SK-N-MC (cell line): ENCODE measurements around the gene RPS6KB1.
"Not testable (repeated sequence)": the region's sequence is repeated elsewhere in the genome, so short reads cannot be mapped to it uniquely, and the experiment has no call there.

Experiments
- EZH2 ChIP-seq: fragments of 200-600 bp; sonication (generic); IDR thresholded peaks from one replicate; pipeline ENCODE4 v1.6.1; 2017; ENCODE audit warnings: antibody characterized with exemption
- POLR2AphosphoS5 ChIP-seq: IDR thresholded peaks from 2 replicates; pipeline ENCODE4 v1.6.1; 2012; ENCODE audit warnings: mild to moderate bottlenecking, low read depth, low read length, borderline replicate concordance

GRCh38 chr17:59920637-59921036 lies 27.7 kb downstream of the RPS6KB1 start:
- not testable (repeated sequence) for TF ChIP-seq EZH2, POLR2AphosphoS5
